Inflammatory macrophage treated with lipopolysaccharide for 1 hour (primary cell): ENCODE data around the gene FADS1.

Experiments used
- DNase-seq, 2 donors: peaks; one replicate each; pipeline ENCODE4 v3.0.0-alpha.2; 2020 to 2022

Gene FADS1

DNA sequence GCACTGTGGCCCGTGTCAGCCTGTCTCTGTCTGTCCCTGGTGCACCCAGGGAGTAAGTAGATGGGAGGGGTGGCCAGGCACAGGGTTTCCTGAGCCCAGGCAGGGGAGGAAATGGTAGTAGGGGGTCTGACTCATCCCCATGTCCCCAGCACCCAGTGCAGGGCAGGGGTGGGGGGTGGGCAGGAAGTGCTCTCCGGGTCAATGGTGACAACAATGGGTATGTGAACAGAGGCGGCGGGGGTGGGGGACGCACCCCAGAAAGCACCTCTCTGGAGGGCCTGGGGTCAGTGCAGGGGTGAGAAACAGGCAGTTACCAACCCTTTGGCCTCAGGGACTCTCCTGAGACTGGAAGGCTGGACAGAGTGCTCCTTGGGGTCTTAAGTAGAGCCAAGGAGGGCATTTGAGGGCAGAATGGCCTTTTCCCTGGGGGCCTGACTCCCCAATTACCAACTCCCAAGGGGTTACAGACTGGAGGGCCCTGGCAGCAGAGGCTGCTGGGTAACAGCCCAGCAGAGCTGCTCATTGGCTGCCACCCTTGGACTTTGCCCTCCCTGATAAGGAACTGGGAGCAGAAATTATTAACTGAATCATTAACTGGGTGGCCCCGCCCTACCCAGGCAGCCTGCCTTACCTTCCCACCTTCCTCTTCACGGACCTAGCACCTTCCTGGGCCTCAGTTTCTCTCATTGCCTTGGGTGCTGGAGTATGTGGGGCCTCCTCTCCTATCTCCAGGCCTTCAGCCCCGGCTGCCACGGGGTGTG, 60.2 kb downstream of the FADS1 start:
- peak; percentile 34 to 55 for DNase-seq

- DNase-seq, result no peak
Observed at GRCh38 chr11:61756147-61756451, 60.7 kb downstream of the FADS1 start.

GRCh38 chr11:61754534-61755482, 62.0 kb downstream of the FADS1 start:
- no peak for DNase-seq

- DNase-seq, result no peak
Observed at GRCh38 chr11:61753672-61754071, 63.1 kb downstream of the FADS1 start.

- no peak for DNase-seq
Observed at GRCh38 chr11:61752925-61753521, 63.8 kb downstream of the FADS1 start.

GRCh38 chr11:61752117-61752924, 64.5 kb downstream of the FADS1 start, which contains the start of gene MYRF:
MYRF (plus strand) TSS chr11:61752636; CDS start chr11:61752745, 109 bp downstream.
- DNase-seq, result peak; percentile 21 to 48

- no peak for DNase-seq
Observed at GRCh38 chr11:61751384-61751783, 65.4 kb downstream of the FADS1 start.

GRCh38 chr11:61750631-61751273, 66.1 kb downstream of the FADS1 start:
- no peak for DNase-seq
